Endometrium (tissue), 2 donors: ENCODE measurements around the gene MAP3K3.

Source experiments
- FAIRE-seq: peaks from 2 replicates; lab custom pipeline; 2012; peaks lifted over from hg19 to GRCh38; lab: Jason Lieb, UNC
- donor health status: control.
- donor health status: control.

MAP3K3 gene

DNA sequence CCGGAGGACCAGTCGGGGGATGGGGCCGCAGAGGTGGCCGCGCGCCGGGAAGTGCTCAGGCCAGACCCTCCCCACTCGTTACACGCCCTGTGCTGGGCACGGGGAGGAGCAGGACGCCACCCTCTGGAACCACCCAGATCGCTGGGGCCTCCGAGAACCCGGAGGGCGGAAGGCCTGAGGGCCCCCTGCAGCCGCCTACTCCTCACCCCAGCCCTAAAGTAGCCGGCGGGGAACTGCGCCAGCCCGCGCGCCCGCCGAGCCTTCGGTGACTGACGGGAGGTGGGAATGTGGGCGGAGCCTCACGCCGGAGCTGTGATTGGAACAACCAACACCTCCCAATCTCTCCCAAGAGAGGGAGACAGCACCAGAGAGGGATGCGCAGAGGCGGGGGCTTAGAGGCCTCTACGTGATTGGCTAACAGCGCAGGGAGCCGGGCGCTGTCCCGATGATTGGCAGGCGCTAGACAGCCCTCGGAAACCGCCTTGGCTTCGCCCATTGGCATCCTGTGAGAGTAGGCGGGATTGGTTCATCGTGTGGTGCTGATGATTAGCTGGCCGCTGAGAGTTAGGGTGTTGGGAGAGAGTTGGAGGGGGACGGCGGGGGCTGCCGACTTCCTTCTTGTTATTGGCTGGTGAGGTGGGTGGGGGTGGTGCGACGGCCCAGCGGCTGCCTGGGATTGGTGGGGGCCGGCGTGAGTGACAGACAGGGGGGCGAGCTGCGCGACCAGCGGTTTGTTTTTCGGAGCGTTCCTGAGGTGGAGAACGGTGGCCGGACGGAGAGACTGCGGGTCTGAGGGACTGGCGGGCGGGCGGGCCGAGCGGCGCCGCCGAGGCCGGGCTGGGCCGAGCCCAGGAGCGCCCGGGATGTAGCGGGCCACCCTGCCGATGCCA is at the start of gene MAP3K3:
Gene MAP3K3, plus strand, starts transcription at position 734 of the 890 bp plus-strand sequence. CDS start 343 bp downstream, outside the sequence.
- peak; percentile 98 for FAIRE-seq

DNA sequence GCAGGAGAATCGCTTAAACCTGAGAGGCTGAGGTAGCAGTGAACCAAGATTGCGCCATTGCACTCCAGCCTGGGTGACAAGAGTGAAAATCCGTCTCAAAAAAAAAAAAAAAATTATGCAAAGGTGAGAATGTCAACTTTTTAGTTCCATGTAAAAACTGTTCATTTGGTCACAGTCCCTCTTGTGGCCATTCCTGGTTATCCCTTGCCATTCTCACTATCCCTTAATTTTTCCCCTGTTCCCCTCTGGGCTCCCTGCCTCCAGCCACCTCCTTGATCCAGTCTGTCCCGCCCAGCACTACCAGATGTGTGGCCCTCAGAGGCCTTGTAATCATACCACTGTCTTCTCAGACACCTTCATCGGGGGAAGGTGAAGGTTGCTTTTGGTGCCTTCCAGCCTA is 48.6 kb upstream of the MAP3K3 start:
- no peak for FAIRE-seq

DNA sequence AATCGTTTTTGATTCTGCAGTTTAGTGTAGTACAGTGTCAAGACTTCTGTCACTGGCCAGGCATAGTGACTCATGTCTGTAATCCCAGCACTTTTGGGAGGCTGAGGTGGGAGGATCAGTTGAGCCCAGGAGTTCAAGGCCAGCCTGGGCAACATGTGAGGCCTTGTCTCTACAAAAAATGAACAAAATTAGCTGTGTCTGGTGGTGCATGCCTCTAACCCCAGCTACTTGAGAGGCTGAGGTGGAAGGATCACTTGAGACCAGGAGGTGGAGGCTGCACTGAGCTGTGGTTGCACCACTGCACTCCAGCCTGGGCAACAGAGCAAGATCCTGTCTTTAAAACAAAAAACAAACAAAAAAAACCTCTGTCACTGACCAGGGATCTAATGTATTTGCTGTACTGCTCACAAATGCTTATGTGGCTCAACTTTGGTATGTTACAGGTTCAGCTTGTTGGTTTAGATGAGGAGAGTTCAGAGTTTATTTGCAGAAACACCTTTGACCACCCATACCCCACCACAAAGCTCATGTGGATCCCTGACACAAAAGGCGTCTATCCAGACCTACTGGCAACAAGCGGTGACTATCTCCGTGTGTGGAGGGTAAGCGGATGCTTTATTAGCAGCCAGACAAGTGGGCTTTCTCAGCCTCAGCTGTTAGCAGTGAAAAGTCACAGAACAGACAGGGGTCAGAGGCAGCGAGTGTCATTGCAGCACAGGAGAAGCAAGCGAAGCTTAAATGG is 44.0 kb upstream of the MAP3K3 start:
- FAIRE-seq: no peak

DNA sequence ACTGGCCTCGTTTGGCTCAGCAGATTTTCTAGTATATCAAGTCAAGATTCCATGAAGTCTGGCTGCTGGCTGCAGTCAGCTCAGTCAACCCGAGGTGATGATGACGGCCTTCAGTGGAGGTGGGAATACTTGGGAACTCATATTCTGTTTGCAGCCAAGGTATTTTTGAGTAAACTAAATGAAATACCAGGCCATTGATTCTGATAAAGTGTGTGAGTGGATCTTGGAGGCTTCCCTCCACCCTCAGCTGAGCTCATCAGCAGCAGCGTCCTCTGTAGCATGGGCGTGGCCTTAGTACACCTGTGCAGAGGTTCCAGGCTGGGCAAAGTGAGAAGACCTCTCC is 43.5 kb upstream of the MAP3K3 start:
- FAIRE-seq: no peak

DNA sequence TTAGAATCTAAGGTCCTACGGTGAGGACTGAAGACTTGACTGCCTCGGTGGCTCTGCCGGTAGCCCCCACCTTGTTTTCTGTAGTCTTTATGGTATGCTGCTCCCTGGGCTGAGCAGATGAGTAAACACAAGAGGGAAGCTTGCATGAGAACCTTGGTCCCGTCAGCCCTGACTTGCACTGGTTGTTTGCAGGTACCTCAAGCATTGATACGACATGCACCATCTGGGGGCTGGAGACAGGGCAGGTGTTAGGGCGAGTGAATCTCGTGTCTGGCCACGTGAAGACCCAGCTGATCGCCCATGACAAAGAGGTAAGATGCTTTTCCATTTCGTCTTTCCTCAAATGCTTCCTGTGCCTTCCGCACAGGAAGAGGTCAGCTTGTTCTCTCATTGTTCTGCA is 42.6 kb upstream of the MAP3K3 start:
- FAIRE-seq: no peak

DNA sequence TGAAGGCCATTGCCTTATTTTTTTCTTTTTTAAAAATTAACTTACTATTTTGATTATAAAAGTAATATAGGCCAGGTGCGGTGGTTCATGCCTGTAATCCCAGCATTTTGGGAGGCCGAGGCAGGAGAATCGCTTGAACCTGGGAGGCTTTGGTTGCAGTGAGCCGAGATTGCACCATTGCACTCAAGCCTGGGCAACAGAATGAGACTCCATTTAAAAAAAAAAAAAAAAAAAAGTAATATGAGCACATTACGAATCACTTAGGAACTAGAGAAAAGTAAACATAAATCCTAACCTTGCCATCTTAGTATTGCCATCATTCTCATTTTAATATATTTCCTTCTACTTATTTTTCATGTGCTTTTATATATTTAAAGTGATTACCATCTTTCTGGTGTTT is 34.4 kb upstream of the MAP3K3 start:
- FAIRE-seq: no peak

DNA sequence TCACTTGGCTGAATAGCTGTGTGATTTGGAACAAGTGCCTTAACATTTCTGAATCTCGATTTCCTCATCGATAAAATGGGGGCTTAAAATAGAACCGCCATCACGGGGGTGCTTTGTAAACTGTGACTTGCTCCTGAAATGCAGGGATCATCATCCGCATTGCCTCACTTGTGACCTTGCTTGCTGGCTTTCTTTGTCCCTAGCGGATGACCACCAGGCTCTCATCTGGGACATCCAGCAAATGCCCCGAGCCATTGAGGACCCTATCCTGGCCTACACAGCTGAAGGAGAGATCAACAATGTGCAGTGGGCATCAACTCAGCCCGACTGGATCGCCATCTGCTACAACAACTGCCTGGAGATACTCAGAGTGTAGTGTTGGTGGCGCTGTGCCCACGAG is 33.4 kb upstream of the MAP3K3 start:
- FAIRE-seq: no peak

DNA sequence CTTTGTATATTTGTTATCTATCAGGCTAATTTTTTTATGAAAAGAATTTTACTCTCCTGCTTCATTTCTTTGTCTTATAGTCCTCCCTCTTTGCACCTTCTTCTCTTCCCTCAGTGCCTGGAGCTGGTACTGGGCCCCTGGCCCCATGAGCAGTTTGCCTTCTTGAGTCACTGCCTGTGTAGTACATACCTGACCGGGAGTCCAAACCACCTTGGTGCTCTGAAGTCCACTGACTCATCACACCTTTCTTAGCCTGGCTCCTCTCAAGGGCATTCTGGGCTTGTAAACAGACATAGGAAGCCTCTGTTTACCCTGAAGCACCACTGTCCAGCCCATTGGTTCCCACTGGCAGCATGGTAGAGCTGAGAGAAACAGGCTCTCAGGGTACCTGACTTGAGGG is 32.6 kb upstream of the MAP3K3 start:
- no peak for FAIRE-seq

DNA sequence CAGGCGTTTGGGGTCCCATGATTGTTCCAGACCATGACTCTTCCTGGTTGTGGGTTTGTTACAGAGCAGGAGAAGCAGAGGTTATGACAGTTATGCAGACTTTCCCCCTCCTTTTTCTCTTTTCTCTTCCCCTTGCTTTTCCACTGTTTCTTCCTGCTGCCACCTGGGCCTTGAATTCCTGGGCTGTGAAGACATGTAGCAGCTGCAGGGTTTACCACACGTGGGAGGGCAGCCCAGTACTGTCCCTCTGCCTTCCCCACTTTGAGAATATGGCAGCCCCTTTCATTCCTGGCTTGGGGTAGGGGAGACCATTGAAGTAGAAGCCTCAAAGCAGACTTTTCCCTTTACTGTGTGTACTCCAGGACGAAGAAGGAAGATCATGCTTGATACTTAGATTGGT is 29.4 kb upstream of the MAP3K3 start:
- no peak for FAIRE-seq

DNA sequence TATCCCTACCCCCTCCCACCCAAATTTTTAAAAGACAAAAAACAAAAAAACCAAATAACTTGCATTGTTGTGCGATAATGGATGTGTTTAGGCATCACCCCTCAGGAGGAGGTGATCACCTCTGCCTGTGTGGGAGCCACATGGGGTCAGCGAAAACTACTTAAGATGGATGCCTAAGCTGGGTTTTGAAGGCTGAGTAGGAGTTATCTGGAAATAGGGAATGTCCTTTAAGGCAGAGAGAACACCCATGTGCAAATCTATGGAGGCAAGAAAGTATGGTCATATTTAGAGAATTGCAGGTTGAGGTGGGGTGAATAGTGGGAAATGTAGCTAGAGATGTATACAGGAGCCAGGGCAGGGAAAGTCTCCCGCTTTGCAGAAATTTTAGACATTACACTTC is 27.1 kb upstream of the MAP3K3 start:
- FAIRE-seq: no peak

DNA sequence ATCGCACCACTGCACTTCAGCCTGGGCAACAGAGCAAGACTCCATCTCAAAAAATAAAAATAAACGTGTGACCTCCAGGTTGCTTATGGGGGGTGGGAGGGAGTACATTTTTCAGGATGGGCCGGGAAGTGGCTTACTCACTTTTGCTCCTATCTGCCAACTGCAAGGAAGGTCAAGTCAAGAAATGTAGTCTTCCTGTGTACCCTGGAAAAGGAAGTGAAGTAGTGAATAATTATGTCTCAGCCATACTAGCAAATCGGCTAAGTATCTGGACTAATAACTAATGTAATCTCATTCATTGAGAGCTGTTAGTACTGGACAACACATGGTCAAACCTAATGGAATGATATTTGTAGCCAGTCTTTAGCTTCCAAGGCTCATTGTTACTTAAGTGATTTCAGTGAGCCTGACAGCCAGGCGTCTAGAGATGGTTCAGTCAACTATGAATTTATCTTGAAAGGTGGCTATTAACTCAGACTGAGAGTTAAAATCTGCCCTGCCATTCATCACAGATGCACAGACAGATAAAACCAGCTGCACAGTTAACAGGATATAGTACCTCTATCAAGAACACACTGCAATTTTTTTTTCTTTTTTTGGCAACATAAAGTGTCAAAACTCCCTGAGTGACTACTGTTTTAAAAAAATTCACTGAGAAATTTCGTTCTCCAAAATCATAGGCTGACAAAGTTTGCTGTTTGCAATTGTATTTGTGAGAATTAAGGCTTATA is 25.2 kb upstream of the MAP3K3 start:
- no peak for FAIRE-seq

DNA sequence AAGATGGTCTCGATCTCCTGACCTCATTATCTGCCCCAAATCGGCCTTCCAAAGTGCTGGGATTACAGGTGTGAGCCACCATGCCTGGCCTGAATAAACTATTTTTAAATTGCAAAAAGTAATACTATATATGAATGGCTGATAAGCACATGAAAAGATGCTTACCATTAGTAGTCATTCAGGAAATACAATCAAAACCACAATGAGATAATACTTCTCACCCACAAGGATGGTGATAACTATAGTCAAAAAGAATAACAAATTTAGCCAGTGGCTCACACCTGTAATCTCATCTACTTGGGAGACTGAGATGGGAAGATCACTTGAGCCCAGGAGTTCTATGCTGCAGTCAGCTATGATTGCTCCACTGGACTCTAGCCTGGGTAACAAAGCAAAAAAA is 23.9 kb upstream of the MAP3K3 start:
- FAIRE-seq: no peak

DNA sequence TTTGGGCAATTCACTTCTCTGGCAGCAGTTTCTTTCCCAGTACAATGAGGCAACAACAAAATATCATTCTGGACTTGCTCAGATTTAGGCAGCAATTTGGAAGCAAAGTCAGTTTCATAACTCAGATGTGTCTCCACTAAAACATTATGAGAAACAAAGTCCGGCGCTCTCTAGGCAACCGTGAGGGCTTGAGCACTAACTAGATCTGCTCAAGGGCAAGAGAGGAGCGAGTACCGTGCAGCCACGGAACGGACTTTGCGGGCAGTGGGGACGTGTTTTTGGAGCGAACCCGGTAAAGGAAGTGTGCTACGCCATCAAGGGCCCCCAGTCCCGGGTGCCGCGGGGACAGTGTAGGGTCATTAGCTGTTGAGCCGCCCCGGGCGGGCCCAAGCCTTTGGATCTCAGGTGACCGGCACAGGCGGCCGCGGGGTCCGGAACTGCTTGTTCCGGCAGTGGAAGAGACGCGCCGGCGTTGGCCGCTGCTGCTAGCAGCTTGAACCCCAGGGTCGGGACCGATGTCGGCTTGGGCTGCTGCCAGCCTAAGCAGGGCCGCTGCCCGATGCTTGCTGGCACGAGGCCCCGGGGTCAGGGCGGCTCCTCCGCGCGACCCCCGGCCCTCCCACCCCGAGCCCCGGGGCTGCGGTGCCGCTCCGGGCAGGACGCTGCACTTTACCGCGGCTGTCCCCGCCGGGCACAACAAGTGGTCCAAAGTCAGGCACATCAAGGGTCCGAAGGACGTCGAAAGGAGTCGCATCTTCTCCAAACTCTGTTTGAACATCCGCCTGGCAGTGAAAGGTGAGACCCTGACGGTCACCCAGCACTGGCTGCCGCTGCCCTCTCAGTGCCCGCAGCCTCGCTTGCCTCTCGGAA is 21.4 kb upstream of the MAP3K3 start, which contains the start of gene TACO1:
Gene TACO1, plus strand, starts transcription at position 327 of the 870 bp plus-strand sequence. Its CDS starts 189 bp downstream, at position 516.
- no peak for FAIRE-seq

DNA sequence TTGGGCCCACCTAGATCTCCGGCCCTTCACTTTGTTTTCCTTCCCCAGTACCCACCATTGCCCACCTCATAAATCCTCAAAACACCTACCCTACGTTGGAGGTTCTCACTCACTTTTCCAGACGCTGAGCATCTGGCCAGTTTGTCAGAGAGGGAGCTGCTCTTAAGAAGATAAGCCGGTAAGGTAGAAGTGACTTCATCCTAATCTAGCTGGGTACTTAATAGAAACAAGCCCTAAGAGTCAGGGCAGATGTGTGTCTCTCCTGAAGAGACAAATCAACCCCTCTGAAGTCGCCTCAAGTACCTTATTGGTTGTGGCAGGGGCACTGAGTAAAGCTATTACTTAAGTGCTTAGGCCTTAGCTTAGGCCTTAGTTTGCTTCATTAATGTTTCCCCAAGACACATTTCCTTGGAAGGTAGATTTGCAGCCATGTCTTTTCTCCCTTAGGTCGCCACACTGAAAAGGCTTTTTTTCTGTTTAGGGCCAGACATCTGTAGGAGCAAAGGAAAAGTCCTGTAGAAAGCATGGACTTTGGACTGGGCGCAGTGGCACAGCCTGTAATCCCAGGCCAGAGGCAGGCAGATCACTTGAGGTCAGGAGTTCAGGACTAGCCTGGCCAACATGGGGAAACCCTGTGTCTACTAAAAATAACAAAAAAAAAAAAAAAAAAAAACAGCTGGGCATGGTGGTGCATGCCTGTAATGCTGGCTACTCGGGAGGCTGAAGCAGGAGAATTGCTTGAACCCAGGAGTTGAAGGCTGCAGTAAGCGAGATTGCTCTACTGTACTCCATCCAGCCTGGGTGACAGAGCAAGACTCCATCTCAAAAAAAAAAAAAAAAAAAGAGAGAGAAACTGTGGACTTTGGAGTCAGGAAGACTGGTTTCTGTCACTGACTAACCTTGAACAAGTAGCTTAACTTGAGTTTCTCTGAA is 20.5 kb upstream of the MAP3K3 start:
- no peak for FAIRE-seq

DNA sequence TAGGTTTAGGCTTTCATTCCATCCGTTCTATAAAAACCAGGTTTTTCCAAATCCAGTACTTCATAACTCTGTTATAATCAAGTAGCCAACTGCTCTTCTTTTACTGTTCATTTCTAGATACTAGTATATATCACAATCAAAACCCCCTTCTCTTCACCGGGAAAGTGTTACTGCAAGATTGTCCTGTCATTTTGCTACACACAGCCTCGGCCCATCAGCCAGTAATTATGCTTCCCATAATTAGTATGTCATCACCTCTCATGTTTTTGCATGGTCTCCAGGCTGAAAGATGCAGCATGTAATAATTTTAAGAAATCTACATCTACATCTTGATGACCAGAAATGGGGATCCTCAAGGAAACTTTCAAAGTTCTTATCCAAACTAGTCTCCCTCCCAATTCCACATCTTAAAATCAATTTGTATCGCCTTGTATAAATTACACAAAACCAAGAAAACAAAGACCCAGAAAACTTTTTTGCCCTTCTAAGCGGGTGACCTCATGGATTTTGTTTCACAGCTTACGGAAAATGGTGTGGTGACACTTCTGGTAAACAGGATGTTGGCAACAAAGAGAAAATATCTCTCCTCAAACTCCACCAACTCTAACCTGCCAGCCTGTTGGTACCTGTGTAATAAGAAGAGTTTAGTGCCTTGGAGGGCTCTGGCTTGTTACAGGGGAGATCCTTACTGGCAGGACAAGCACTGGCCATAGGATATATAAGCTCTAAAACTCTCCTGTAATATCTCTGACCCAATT is 12.2 kb upstream of the MAP3K3 start:
- FAIRE-seq: no peak

DNA sequence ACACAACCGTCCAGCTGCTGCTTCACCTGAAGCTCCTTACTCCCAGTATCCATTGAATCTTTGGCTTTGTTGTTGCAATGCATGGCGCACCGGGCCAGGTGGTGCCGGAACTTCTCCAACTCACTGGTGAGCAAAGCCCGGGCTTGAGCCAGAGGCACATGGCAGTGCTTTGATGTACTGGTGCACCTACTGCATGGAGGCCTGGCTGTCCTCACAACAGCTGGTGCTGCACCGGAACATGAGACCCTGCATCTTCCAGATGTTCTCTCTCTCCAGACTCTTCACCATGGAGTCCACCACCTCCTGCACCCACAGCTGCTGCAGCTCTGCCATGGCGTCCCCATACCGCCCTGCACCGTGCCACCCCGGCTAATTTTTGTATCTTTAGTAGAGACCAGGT is 11.4 kb upstream of the MAP3K3 start:
- FAIRE-seq: no peak

DNA sequence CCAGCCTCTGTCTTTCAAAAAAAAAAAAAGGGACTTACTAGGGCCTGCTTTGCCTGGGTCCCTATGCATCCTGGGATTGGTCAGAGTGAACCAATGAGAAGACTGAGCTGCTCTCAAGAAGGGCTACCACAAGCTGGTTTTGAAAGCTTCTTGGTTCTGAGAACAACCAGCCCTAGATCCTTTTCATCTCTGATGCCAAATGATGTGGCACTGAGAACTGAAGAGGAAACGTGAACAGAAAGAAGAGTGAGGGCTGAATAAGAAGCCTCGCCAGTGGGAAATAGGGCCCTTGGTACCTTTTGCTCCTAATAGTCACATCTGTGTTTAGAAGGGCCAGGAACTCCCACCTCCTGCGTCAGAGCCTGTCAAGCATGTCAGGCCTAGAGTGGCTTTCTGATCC is 10.9 kb upstream of the MAP3K3 start:
- FAIRE-seq: no peak

DNA sequence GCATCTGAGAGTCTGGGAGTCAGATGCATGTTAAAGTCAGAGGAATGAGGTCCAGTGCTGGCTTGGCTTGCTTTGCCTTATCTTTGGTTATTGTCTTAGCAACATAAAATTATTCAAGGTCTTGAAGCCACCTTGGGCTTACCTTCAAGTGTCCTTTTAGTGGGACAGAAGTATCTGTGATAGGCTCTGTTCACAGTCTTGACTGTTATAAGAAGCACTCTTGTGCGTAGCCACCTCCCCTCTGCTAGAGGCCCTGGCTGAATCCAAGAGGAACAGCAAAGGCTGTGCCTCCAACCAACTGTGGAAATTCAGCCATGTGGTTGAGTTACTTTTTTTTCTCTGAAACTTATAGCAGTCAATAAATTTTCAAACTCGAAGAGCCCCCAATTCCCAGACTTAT is 8.6 kb upstream of the MAP3K3 start:
- no peak for FAIRE-seq

DNA sequence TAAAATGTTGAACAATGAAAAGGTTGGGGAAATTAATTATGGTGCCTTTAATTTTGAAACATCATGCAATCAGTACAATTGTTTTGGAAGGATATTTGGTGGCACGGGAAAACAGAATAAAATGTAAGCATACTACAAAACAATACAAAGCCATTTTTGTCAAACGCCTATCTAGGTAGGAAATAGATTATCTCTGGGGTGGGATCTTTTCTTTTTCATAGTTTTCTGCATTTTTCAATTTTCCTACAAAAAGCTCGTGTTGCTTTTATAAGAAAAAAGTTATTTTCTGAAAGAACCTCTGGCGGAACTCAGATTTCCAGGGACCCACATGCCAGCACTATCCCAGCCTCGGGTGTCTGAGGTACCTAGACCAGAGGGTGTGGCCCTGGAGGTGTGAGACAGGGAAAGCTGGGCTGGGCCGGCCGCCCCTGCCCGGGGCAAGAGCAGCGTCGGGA is 961 bp upstream of the MAP3K3 start:
- no peak for FAIRE-seq
